GM12874 (cell line): Measurements from ENCODE around the gene LARP6.

Experiments
- CTCF ChIP-seq: IDR thresholded peaks from 2 replicates; pipeline ENCODE4 v1.5.1; 2011; ENCODE audit warnings: low read depth, mild to moderate bottlenecking, control low read depth, low read length, moderate library complexity; ENCODE audit not compliant: insufficient read depth

The LARP6 gene

GRCh38 chr15:70783041-70783440 lies 70.9 kb downstream of the LARP6 start:
- no peak for TF ChIP-seq CTCF

- TF ChIP-seq CTCF = no peak
Measured at GRCh38 chr15:70781236-70781635, 72.7 kb downstream of the LARP6 start.
